ENCODE data around the gene PRDM16. TPM values are rescaled to one million over a fixed set of nuclear protein-coding genes. Genes with fewer than 3 reads are reported as not detected.

The PRDM16 gene
- total RNA-seq, 1 donor from 2014 or later = 18.3 TPM

GRCh38 chr1:3478187-3478586 lies 409.2 kb downstream of the PRDM16 start:
- Mint-ChIP-seq H3K27ac (ENCODE audit: unreplicated experiment) (no peak overlapping the region), H3K36me3 (ENCODE audit: low read depth) (no peaks in the 10 kb centered on the region), H3K4me3 (ENCODE audit: unreplicated experiment) (no peak overlapping the region), H3K9me3 (ENCODE audit: low read depth) (no peaks in the 10 kb centered on the region), H3K4me1 (ENCODE audit: low read depth) (peaks cover 9% of the 10 kb centered on the region), H3K27me3 (ENCODE audit: low read depth) (no peaks in the 10 kb centered on the region)
- no peak for DNase-seq (ENCODE audit: low spot score)
- TF ChIP-seq CTCF (IDR thresholded peaks at IDR 0.05) = no peak

- Mint-ChIP-seq H3K4me3 (ENCODE audit: unreplicated experiment) (no peak overlapping the region), H3K4me1 (ENCODE audit: low read depth) (peaks cover 4% of the 10 kb centered on the region), H3K27ac (ENCODE audit: unreplicated experiment) (no peak overlapping the region), H3K36me3 (ENCODE audit: low read depth) (no peaks in the 10 kb centered on the region), H3K9me3 (ENCODE audit: low read depth) (no peaks in the 10 kb centered on the region), H3K27me3 (ENCODE audit: low read depth) (no peaks in the 10 kb centered on the region)
- no peak for TF ChIP-seq CTCF (IDR thresholded peaks at IDR 0.05)
- DNase-seq (ENCODE audit: low spot score) = no peak
These were observed 410.7 kb downstream of the PRDM16 start for GRCh38 chr1:3479511-3480368.

GRCh38 chr1:3480369-3480719 lies 411.3 kb downstream of the PRDM16 start:
- no peak overlapping the region for H3K27ac Mint-ChIP-seq (ENCODE audit: unreplicated experiment)
- H3K4me1 Mint-ChIP-seq (ENCODE audit: low read depth) = peaks cover 4% of the 10 kb centered on the region
- no peaks in the 10 kb centered on the region for H3K27me3 Mint-ChIP-seq (ENCODE audit: low read depth)
- H3K4me3 Mint-ChIP-seq (ENCODE audit: unreplicated experiment) = no peak overlapping the region
- TF ChIP-seq CTCF (IDR thresholded peaks at IDR 0.05) = no peak
- no peak for DNase-seq (ENCODE audit: low spot score)
- H3K36me3 Mint-ChIP-seq (ENCODE audit: low read depth) = no peaks in the 10 kb centered on the region
- no peaks in the 10 kb centered on the region for H3K9me3 Mint-ChIP-seq (ENCODE audit: low read depth)

GRCh38 chr1:3481046-3481445 lies 412.0 kb downstream of the PRDM16 start:
- TF ChIP-seq CTCF (IDR thresholded peaks at IDR 0.05) = no peak
- no peak for DNase-seq (ENCODE audit: low spot score)
- Mint-ChIP-seq H3K36me3 (ENCODE audit: low read depth) (no peaks in the 10 kb centered on the region), H3K27me3 (ENCODE audit: low read depth) (no peaks in the 10 kb centered on the region), H3K27ac (ENCODE audit: unreplicated experiment) (no peak overlapping the region), H3K4me3 (ENCODE audit: unreplicated experiment) (no peak overlapping the region), H3K4me1 (ENCODE audit: low read depth) (peaks cover 4% of the 10 kb centered on the region), H3K9me3 (ENCODE audit: low read depth) (no peaks in the 10 kb centered on the region)

GRCh38 chr1:3481836-3482375 lies 412.9 kb downstream of the PRDM16 start:
- no peak overlapping the region for H3K27ac Mint-ChIP-seq (ENCODE audit: unreplicated experiment)
- H3K4me1 Mint-ChIP-seq (ENCODE audit: low read depth) = peaks cover 4% of the 10 kb centered on the region
- no peaks in the 10 kb centered on the region for H3K9me3 Mint-ChIP-seq (ENCODE audit: low read depth)
- no peaks in the 10 kb centered on the region for H3K36me3 Mint-ChIP-seq (ENCODE audit: low read depth)
- DNase-seq (ENCODE audit: low spot score) = no peak
- H3K27me3 Mint-ChIP-seq (ENCODE audit: low read depth) = no peaks in the 10 kb centered on the region
- H3K4me3 Mint-ChIP-seq (ENCODE audit: unreplicated experiment) = no peak overlapping the region
- no peak for TF ChIP-seq CTCF (IDR thresholded peaks at IDR 0.05)
